Activated T-cell treated with anti-CD3 and anti-CD28 coated beads for 1 hour (primary cell): Measurements from ENCODE around the gene TSTD1.
"Not testable (repeated sequence)": the region's sequence is repeated elsewhere in the genome, so short reads cannot be mapped to it uniquely, and the experiment has no call there.

ENCODE experiments used
- DNase-seq: peaks from one replicate; pipeline ENCODE4 v3.0.0-alpha.2; 2020; ENCODE audit warnings: low read depth

Gene TSTD1

GRCh38 chr1:161037661-161038522 lies 872 bp downstream of the TSTD1 start:
- no peak for DNase-seq

GRCh38 chr1:161033751-161034150 lies 5.0 kb downstream of the TSTD1 start:
- no peak for DNase-seq

DNA sequence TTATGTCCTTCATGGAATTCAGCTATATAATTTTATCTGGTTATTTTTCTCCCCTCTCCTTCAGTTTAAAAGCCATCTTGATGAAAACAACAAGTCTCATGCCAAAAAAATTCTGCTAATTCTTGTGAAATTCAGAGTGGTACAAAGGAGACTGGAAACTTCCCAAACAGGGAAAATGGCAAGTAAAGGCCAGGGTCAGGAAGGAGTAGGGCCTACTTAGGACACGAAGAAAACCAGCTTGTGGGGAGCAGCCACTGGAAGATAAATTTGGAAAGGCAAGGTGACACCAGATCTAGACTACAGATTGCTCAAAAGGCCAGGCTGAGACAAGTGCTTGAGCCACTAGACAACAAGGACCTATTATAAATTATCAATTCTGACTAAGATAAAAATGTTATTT lies 6.4 kb downstream of the TSTD1 start:
- no peak for DNase-seq

- DNase-seq = no peak
Measured at GRCh38 chr1:161031874-161032273, 6.9 kb downstream of the TSTD1 start.

- not testable (repeated sequence) for DNase-seq
Measured at GRCh38 chr1:161029466-161029865, 9.3 kb downstream of the TSTD1 start.

DNA sequence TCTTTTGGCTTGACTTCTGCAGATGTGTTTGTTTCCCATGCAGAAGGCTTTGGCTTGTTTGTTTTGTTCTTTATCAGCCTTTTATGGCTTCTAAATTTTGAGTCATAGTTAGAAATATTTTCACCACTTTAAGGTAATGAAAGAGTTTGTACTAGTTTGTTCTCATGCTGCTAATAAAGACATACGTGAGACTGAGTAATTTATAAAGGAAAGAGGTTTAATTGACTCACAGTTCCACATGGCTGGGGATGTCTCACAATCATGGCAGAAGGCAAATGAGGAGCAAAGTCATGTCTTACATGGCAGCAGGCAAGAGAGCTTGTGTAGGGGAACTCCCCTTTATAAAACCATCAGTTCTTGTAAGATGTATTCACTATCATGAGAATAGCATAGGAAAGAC lies 11.8 kb downstream of the TSTD1 start:
- DNase-seq = not testable (repeated sequence)

DNA sequence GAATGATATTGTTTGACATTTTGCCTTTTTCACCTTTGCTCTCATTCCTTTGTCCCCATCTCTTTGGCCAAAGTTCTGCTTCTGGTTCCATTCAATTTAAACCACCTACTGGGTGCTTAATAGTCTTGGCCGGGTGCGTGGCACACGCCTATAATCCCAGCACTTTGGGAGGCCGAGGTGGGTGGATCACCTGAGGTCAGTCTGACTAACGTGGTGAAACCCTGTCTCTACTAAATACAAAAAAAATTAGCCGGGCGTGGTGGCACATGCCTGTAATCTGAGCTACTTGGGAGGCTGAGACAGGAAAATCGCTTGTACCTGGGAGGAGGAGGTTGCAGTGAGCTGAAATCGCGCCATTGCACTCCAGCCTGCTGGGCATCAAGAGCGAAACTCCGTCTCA lies 16.3 kb downstream of the TSTD1 start:
- DNase-seq = not testable (repeated sequence)

GRCh38 chr1:161021970-161022353 lies 16.8 kb downstream of the TSTD1 start:
- DNase-seq = no peak

- peak; percentile 80 for DNase-seq
Measured at GRCh38 chr1:161021165-161021969, 17.4 kb downstream of the TSTD1 start.

GRCh38 chr1:161020509-161021164 lies 18.1 kb downstream of the TSTD1 start, which contains the start of gene F11R:
F11R (minus strand) TSS chr1:161021152; CDS start chr1:161021073, 79 bp downstream.
- DNase-seq = no peak

- DNase-seq = no peak
Measured at GRCh38 chr1:161019751-161020495, 18.8 kb downstream of the TSTD1 start.

GRCh38 chr1:161019111-161019660 lies 19.6 kb downstream of the TSTD1 start:
- DNase-seq = not testable (repeated sequence)

GRCh38 chr1:161018631-161018930 lies 20.2 kb downstream of the TSTD1 start:
- no peak for DNase-seq

DNA sequence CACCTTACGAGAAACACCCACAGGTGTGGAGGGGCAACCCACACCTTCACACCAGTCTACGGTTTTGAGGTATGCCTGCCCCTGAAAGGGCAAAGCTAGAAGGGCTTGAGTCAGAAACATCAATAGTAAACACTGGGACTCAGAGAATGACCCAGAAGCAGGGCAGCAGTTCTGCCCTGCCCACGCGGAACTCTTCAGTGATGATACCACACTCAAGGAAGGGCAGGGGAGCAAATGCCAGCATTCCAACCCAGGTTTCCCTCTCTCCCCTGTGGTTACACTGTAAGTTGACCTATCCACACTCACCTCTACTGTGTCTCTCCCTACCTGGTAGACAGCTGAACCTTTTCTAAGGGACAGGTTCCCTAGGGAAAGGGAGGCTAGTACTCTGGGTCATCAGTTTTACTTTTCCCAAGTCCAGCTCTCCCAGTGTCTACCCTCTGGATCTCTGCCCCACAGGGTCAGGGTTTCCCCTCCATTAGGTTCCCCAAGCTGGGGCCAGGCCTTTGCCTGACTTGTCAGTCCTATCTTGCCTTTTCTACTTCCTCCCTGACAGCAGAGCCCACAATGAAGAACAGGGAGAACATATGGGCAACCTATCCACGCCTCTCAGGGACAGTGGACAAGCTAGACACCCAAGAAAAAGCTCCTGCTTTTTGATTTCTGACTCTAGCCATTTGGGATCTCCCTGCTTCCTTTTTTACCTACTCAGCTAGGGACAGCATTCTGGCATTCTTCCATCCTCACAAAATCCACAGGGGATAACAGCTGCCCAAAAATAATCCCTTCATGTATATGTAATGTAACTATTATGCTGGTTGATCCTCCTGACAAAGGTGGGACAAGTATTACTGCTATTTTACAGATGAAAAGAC lies 20.8 kb downstream of the TSTD1 start:
- DNase-seq = no peak

- DNase-seq = not testable (repeated sequence)
Measured at GRCh38 chr1:161017181-161017580, 21.6 kb downstream of the TSTD1 start.

DNA sequence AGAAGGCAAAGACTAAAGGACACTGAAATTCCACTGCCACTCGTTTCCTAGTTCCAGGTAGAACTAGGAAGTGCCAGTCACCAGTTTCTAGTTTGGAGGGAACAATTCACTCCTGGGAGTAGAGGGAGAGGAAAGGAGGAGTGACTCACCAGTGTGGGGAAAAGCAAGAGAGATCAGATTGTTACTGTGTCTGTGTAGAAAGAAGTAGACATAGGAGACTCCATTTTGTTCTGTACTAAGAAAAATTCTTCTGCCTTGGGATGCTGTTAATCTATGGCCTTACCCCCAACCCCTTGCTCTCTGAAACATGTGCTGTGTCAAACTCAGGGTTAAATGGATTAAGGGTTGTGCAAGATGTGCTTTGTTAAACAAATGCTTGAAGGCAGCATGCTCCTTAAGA lies 22.1 kb downstream of the TSTD1 start:
- DNase-seq = not testable (repeated sequence)

DNA sequence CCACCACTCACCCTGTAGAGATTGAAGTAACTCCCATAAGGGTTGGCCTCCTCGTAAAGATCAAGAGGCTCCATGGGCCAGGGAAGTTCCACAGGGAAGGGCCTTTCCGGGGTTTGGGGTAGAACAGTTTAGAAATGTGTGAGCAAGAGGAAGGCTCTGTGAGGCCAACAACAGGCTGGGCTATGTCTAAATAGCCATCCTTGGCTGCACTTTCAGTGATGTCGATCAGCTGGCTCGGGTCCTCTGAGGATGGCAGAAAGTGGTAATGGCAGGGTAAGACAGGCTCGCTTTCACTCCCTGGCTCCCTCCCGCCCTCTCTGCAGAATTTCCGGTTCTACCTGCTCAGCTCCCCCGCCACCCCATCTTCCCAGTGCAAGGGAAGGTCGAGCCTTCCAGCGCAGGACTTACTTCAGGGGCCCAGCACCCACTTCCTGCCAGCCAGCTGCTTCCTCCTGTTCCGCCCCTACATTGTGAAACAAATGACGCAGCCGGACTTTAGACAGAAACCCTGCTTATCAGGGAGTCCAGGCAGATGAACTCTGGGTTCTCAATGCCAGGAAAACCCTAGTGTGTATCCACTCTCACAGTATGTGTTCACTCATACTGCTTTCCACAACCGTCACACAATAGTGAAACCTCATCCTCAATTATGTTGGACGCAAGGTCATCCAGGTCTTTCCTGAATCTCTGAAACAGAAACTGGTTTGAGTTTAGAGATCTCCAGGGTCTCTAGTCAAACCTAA lies 25.1 kb downstream of the TSTD1 start:
- peak; percentile 35 for DNase-seq

DNA sequence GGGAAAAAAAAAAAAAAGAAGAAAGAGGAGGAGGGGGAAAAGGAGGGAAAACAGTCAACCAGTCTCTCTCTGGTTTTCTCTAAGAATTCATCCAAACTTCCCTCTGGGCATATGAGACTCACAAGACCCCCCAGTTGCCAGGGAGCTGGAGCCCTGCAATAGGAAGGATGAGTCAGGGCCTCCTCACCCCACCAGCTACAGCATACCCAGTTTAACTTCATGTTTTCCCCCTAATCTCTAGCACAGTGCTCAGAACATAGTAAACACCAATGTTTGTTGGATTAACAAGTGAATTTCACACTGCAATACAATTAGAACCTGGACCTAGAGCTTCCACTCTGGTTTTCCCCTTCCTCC lies 25.7 kb downstream of the TSTD1 start:
- no peak for DNase-seq

GRCh38 chr1:161012420-161012819 lies 26.3 kb downstream of the TSTD1 start:
- no peak for DNase-seq

DNA sequence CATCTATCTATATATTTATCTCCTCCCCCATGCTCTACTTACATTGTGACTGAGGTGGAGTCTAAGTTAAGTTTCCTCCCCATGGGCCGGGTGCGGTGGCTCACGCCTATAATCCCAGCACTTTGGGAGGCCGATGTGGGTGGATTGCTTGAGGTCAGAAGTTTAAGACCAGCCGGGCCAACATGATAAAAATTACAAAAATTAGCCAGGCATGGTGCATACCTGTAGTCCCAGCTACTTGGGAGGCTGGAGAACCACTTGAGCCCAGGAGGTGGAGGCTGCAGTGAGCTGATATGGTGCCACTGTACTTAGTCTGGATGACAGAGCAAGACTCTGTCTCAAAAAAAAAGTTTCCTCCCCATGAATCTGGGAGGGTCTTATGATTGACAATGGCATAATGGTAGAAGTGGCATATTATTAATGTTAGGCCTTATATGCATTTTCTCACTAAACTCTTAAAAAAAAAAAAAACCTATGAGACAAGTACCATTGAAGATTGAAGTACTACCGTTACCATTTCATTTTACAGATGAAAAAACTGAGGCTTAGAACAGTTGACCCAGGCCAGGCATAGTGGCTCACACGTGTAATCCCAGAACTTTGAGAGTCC lies 29.1 kb downstream of the TSTD1 start:
- DNase-seq = no peak
